SH-SY5Y (cell line): ENCODE results near the gene PRDX5.

Experiments used
- GATA2 ChIP-seq: IDR thresholded peaks from 2 replicates; pipeline ENCODE4 v1.6.1; 2011; ENCODE audit warnings: mild to moderate bottlenecking, low read depth, low read length
- GATA3 ChIP-seq: IDR thresholded peaks from 2 replicates; pipeline ENCODE4 v1.6.1; 2011; ENCODE audit warnings: low read depth, mild to moderate bottlenecking, low read length, moderate library complexity

The PRDX5 gene

GRCh38 chr11:64352099-64352994 is 34.4 kb downstream of the PRDX5 start:
- no peak for TF ChIP-seq GATA3
- no peak for TF ChIP-seq GATA2

GRCh38 chr11:64352995-64353714 is 35.2 kb downstream of the PRDX5 start:
- TF ChIP-seq GATA3 (no peak), GATA2 (no peak)

GRCh38 chr11:64353715-64354506 is 36.0 kb downstream of the PRDX5 start:
- no peak for TF ChIP-seq GATA2
- no peak for TF ChIP-seq GATA3

- no peak for TF ChIP-seq GATA3
- no peak for TF ChIP-seq GATA2
These were observed 37.4 kb downstream of the PRDX5 start for GRCh38 chr11:64355078-64355940.

- TF ChIP-seq GATA3 (no peak), GATA2 (no peak)
These were observed 38.8 kb downstream of the PRDX5 start for GRCh38 chr11:64356498-64357411.

- TF ChIP-seq GATA2 (no peak), GATA3 (no peak)
These were observed 39.5 kb downstream of the PRDX5 start for GRCh38 chr11:64357446-64357845.

GRCh38 chr11:64357904-64358535 is 40.1 kb downstream of the PRDX5 start:
- TF ChIP-seq GATA2 (no peak), GATA3 (no peak)

- TF ChIP-seq GATA2 (no peak), GATA3 (no peak)
These were observed 40.6 kb downstream of the PRDX5 start for GRCh38 chr11:64358536-64358906.

GRCh38 chr11:64358907-64359711 is 41.2 kb downstream of the PRDX5 start, which contains the start of gene RPS6KA4:
Gene RPS6KA4 (plus strand): TSS chr11:64359162. CDS start chr11:64359236, 74 bp downstream.
- TF ChIP-seq GATA3: no peak
- TF ChIP-seq GATA2: no peak

GRCh38 chr11:64359712-64360445 is 42.0 kb downstream of the PRDX5 start:
- TF ChIP-seq GATA3 (no peak), GATA2 (no peak)
